ENCODE measurements around the gene SLC35A3.

SLC35A3 gene

GRCh38 chr1:100037927-100038659, 68.3 kb downstream of the SLC35A3 start (continued):
- TF ChIP-seq ZNF423 (tag by site-specific recombination; IDR thresholded peaks at IDR 0.05) (peak; percentile 55; the same call in 1 of the 2 replicates), ZNF324 (tag by site-specific recombination; IDR thresholded peaks at IDR 0.05) (peak; percentile 70; the same call in 1 of the 2 replicates), ZSCAN5A (tag by site-specific recombination; IDR thresholded peaks at IDR 0.05) (0 out of 2 replicates have a peak, but pooled peaks have one; percentile 52), ZNF677 (tag by site-specific recombination; IDR thresholded peaks at IDR 0.05) (0 out of 2 replicates have a peak, but pooled peaks have one; percentile 19), ZBTB17 (tag by site-specific recombination; IDR thresholded peaks at IDR 0.05) (peak; percentile 60), ZFHX2 (tag by site-specific recombination; conservative IDR thresholded peaks at IDR 0.05) (peak; percentile 79), ZSCAN23 (tag by site-specific recombination; IDR thresholded peaks at IDR 0.05) (0 out of 2 replicates have a peak, but pooled peaks have one; percentile 8), BCL11B (tag by site-specific recombination; IDR thresholded peaks at IDR 0.05; ENCODE audit: low read depth) (0 out of 2 replicates have a peak, but pooled peaks have one; percentile 14), KLF8 (tag by site-specific recombination; IDR thresholded peaks at IDR 0.05) (peak; percentile 83), ZFP37 (tag by site-specific recombination; IDR thresholded peaks at IDR 0.05) (peak; percentile 92), ZBTB20 (tag by site-specific recombination; IDR thresholded peaks at IDR 0.05) (peak; percentile 84; the same call in 1 of the 2 replicates), REST (tag by site-specific recombination; IDR thresholded peaks at IDR 0.05) (peak; percentile 64), ZSCAN30 (tag by site-specific recombination; IDR thresholded peaks at IDR 0.05) (peak; percentile 53; the same call in 1 of the 2 replicates), ZNF292 (tag by site-specific recombination; IDR thresholded peaks at IDR 0.05; ENCODE audit: borderline replicate concordance, low read depth) (no peak), ZNF398 (tag by site-specific recombination; IDR thresholded peaks at IDR 0.05) (peak; percentile 57), ZNF248 (tag by site-specific recombination; IDR thresholded peaks at IDR 0.05) (no peak), ZNF2 (tag by site-specific recombination; IDR thresholded peaks at IDR 0.05) (peak; percentile 82), EGR2 (tag by site-specific recombination; IDR thresholded peaks at IDR 0.05; ENCODE audit: low read depth) (peak; percentile 70), HOXD13 (CRISPR knock-in tag; IDR thresholded peaks at IDR 0.05; ENCODE audit: borderline replicate concordance) (0 out of 2 replicates have a peak, but pooled peaks have one; percentile 37), SP7 (tag by site-specific recombination; IDR thresholded peaks at IDR 0.05) (peak; percentile 71), KLF7 (tag by site-specific recombination; IDR thresholded peaks at IDR 0.05; ENCODE audit: borderline replicate concordance) (no peak), YY2 (tag by site-specific recombination; IDR thresholded peaks at IDR 0.05) (peak; percentile 70; the same call in 1 of the 2 replicates), ZBTB8A (tag by site-specific recombination; IDR thresholded peaks at IDR 0.05) (peak; percentile 58), ZBTB11 (tag by site-specific recombination; conservative IDR thresholded peaks at IDR 0.05; ENCODE audit: low read depth) (peak; percentile 75), SP2 (tag by site-specific recombination; IDR thresholded peaks at IDR 0.05) (peak; percentile 30), ZNF202 (tag by site-specific recombination; IDR thresholded peaks at IDR 0.05; ENCODE audit: borderline replicate concordance) (no peak), SP3 (tag by site-specific recombination; IDR thresholded peaks at IDR 0.05) (peak; percentile 82), INSM2 (tag by site-specific recombination; IDR thresholded peaks at IDR 0.05) (0 out of 2 replicates have a peak, but pooled peaks have one; percentile 18)
